ENCODE measurements around the gene SCFD2. TPM values are rescaled to one million over a fixed set of nuclear protein-coding genes. Genes with fewer than 3 reads are reported as not detected.
"Not testable (repeated sequence)": the region's sequence is repeated elsewhere in the genome, so short reads cannot be mapped to it uniquely, and the experiment has no call there.

Gene SCFD2
- total and polyA plus RNA-seq, 2 experiments from 2014 or later = 30.7 to 33.2 TPM

- Histone ChIP-seq H3K36me3 (ENCODE audit: low read depth) (no peaks in the 10 kb centered on the region), H3K9me2 (ENCODE audit: insufficient read depth) (no peaks in the 10 kb centered on the region), H3K79me2 (ENCODE audit: insufficient read depth) (no peaks in the 10 kb centered on the region), H3K4me1 (ENCODE audit: insufficient read depth) (peaks cover 3% of the 10 kb centered on the region; the same call in 1 of the 2 replicates), H3K4me2 (ENCODE audit: unreplicated experiment) (no peak overlapping the region), H4K20me1 (ENCODE audit: insufficient read depth) (no peaks in the 10 kb centered on the region), H3K27me3 (replicated peaks; ENCODE audit: insufficient read depth) (no peaks in the 10 kb centered on the region), H2AFZ (no peak overlapping the region), H3K9me3 (ENCODE audit: low read depth) (no peaks in the 10 kb centered on the region), H3K9ac (no peak overlapping the region), H3K27ac (no peak overlapping the region), H3K4me3 (no peak overlapping the region), H3F3A (ENCODE audit: insufficient read depth) (no peaks in the 10 kb centered on the region)
- in situ Hi-C loops (cut with MboI) = no loop called here
- DNase-seq = no peak
- no peak for TF ChIP-seq EZH2 (IDR thresholded peaks at IDR 0.05; ENCODE audit: insufficient read depth, poor library complexity, severe bottlenecking)
- no peak for TF ChIP-seq EZH2phosphoT487 (IDR thresholded peaks at IDR 0.05; ENCODE audit: insufficient read depth, low read depth)
- 96 to 98% methylated on average over 2 of the region's 2 CpGs for WGBS, 2 experiments (ENCODE audit: low coverage in 1 of 2, low lambda C conversion rate in 2 of 2, missing lambda C conversion rate in 2 of 2)
Observed at GRCh38 chr4:53040459-53040815, 325.4 kb downstream of the SCFD2 start.

GRCh38 chr4:53039741-53040458 is 326.0 kb downstream of the SCFD2 start:
- Histone ChIP-seq H3F3A (ENCODE audit: insufficient read depth) (no peaks in the 10 kb centered on the region), H3K4me2 (ENCODE audit: unreplicated experiment) (no peak overlapping the region), H3K27ac (no peak overlapping the region), H3K9ac (no peak overlapping the region), H4K20me1 (ENCODE audit: insufficient read depth) (no peaks in the 10 kb centered on the region), H3K9me2 (ENCODE audit: insufficient read depth) (no peaks in the 10 kb centered on the region), H3K4me3 (no peak overlapping the region), H3K27me3 (replicated peaks; ENCODE audit: insufficient read depth) (no peaks in the 10 kb centered on the region), H3K79me2 (ENCODE audit: insufficient read depth) (peaks cover 4% of the 10 kb centered on the region), H3K9me3 (ENCODE audit: low read depth) (no peaks in the 10 kb centered on the region), H2AFZ (no peak overlapping the region), H3K4me1 (ENCODE audit: insufficient read depth) (peaks cover 3% of the 10 kb centered on the region; the same call in 1 of the 2 replicates), H3K36me3 (ENCODE audit: low read depth) (no peaks in the 10 kb centered on the region)
- WGBS, 2 experiments (ENCODE audit: low coverage in 1 of 2, low lambda C conversion rate in 2 of 2, missing lambda C conversion rate in 2 of 2) = 84 to 86% methylated on average over 4 of the region's 4 CpGs
- TF ChIP-seq EZH2phosphoT487 (IDR thresholded peaks at IDR 0.05; ENCODE audit: insufficient read depth, low read depth) (no peak), EZH2 (IDR thresholded peaks at IDR 0.05; ENCODE audit: insufficient read depth, poor library complexity, severe bottlenecking) (no peak)
- in situ Hi-C loops (cut with MboI) = no loop called here
- no peak for DNase-seq

GRCh38 chr4:53037892-53038291 is 328.0 kb downstream of the SCFD2 start:
- WGBS, 2 experiments (ENCODE audit: low coverage in 1 of 2, low lambda C conversion rate in 2 of 2, missing lambda C conversion rate in 2 of 2) = 0 to 4% methylated on average over 1 of the region's 1 CpG
- Histone ChIP-seq H3K9ac (no peak overlapping the region), H3K79me2 (ENCODE audit: insufficient read depth) (peaks cover 15% of the 10 kb centered on the region), H3K4me1 (ENCODE audit: insufficient read depth) (peaks cover 3% of the 10 kb centered on the region; the same call in 1 of the 2 replicates), H3K9me2 (ENCODE audit: insufficient read depth) (no peaks in the 10 kb centered on the region), H3K36me3 (ENCODE audit: low read depth) (no peaks in the 10 kb centered on the region), H3K9me3 (ENCODE audit: low read depth) (no peaks in the 10 kb centered on the region), H2AFZ (no peak overlapping the region), H3K4me2 (ENCODE audit: unreplicated experiment) (no peak overlapping the region), H3K27ac (no peak overlapping the region), H3F3A (ENCODE audit: insufficient read depth) (no peaks in the 10 kb centered on the region), H4K20me1 (ENCODE audit: insufficient read depth) (no peaks in the 10 kb centered on the region), H3K27me3 (replicated peaks; ENCODE audit: insufficient read depth) (no peaks in the 10 kb centered on the region), H3K4me3 (no peak overlapping the region)
- TF ChIP-seq EZH2phosphoT487 (IDR thresholded peaks at IDR 0.05; ENCODE audit: insufficient read depth, low read depth) (no peak), EZH2 (IDR thresholded peaks at IDR 0.05; ENCODE audit: insufficient read depth, poor library complexity, severe bottlenecking) (no peak)
- no peak for DNase-seq
- in situ Hi-C loops (cut with MboI) = no loop called here

GRCh38 chr4:53032908-53033307 is 333.0 kb downstream of the SCFD2 start:
- H2AFZ ChIP-seq = not testable (repeated sequence)
- WGBS, 2 experiments (ENCODE audit: low coverage in 1 of 2, low lambda C conversion rate in 2 of 2, missing lambda C conversion rate in 2 of 2) = 97 to 100% methylated on average over 1 of the region's 1 CpG

More at GRCh38 chr4:53032908-53033307, 333.0 kb downstream of the SCFD2 start:
- H3K36me3 ChIP-seq (ENCODE audit: low read depth); H3K4me1 ChIP-seq (ENCODE audit: insufficient read depth); H3F3A ChIP-seq (ENCODE audit: insufficient read depth); in situ Hi-C loops (cut with MboI); H3K9ac ChIP-seq; DNase-seq; H4K20me1 ChIP-seq (ENCODE audit: insufficient read depth); H3K27ac ChIP-seq; H3K9me3 ChIP-seq (ENCODE audit: low read depth); H3K4me2 ChIP-seq (ENCODE audit: unreplicated experiment); H3K9me2 ChIP-seq (ENCODE audit: insufficient read depth); H3K27me3 ChIP-seq (replicated peaks; ENCODE audit: insufficient read depth); H3K4me3 ChIP-seq: not testable (repeated sequence)
- H3K79me2 ChIP-seq (ENCODE audit: insufficient read depth) = peaks cover 37% of the 10 kb centered on the region
